Cerebellar nuclear complex (tissue), 1 donor: ENCODE results near the gene GFER.
"Not testable (repeated sequence)": the region's sequence is repeated elsewhere in the genome, so short reads cannot be mapped to it uniquely, and the experiment has no call there.

Experiments
- DNase-seq, 2 experiments: peaks; one replicate each; lab custom pipeline; 2025; lab: John Stamatoyannopoulos, UW

GFER gene

GRCh38 chr16:2005646-2006045 lies 21.7 kb downstream of the GFER start:
- DNase-seq, result peak in 1 of 2 experiments; percentile 18

DNA sequence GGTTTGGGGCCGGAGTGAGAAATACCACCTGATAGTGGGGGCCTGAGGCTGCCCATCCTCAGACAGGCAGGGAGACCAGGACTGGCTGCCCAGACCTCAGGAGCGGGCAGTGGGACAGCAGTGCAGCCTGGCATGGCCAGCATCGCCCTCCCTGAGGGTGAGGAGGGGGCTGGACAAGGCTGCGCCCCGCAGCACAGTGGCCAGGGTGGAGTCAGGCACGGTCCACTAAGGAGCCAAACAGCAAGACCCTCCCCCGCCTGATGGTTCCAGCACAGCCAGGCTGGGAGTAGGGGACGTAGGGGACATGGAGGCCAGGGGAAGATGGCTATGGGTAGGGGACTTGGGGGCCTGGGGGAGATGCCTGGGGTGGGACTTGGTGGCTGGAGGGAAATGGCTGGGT lies 22.3 kb downstream of the GFER start:
- DNase-seq, result no peak

GRCh38 chr16:2007081-2007836 lies 23.3 kb downstream of the GFER start:
- no peak for DNase-seq

- no peak for DNase-seq
Measured at GRCh38 chr16:2008009-2008526, 24.1 kb downstream of the GFER start.

- no peak for DNase-seq
Measured at GRCh38 chr16:2008631-2009163, 24.7 kb downstream of the GFER start.

DNA sequence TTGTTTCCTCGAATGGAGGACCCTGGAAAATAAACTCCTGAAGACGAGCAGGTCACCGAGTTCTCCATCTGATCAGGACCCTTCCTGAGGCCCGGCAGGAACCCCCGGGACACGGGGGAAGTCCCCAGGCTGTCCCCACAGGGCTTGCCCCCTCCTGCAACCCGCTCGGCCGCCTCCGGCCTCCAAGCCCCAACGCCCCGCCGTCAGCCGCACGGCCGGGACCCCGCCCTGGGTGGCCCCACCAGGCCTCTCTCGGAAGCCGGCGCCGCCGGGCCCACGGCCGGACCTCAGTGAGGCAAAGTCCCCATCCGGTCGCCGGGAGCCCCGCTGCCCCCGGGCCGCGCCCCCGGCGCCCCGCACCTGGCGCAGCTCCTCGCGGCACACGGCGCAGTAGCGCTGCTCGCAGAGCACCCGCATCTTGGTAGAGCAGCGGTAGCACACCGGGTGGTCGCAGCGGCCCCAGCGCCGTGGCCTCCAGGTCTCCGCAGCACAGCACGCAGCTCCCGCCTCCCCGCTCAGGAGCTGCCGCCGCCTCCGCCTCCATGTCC lies 25.2 kb downstream of the GFER start:
- DNase-seq, result no peak

DNA sequence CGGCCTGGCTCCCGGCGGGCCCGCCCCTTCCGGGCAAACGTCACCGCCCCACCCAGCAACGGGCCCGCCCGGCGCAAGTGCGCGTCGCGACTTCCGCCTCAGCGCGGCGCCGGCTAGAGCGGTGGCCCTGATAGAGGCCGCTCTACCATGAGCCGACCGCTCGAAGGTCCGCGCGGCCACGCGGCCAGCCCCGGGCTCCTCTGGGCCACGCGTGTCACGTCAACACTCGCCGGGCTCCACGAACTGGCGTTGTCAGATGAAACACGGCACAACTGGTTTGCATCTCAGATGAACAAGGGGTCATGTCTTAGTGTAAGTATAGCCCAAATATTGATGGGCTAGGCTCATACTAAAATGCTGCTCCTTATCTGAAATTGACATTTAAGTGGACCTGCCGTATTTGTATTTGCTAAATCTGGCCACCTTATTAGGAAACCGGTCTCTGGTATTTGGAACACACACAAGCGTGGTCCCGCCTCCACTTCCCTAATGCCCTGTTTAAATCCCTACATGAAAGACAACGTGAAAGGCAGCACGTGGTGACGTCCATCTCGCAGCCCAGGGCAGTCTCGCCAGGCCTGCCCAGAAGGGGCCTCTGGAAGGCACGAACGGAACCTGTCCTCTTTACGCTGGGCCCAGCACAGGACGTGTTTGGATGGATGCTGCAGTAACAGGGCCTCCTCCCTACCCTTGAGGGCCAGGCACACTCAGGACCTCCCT lies 26.0 kb downstream of the GFER start, which contains the start of gene ZNF598:
ZNF598 (minus strand) TSS at position 31 of the 720 bp plus-strand sequence.
- no peak for DNase-seq

- not testable (repeated sequence) for DNase-seq
Measured at GRCh38 chr16:2011726-2012125, 27.7 kb downstream of the GFER start.

DNA sequence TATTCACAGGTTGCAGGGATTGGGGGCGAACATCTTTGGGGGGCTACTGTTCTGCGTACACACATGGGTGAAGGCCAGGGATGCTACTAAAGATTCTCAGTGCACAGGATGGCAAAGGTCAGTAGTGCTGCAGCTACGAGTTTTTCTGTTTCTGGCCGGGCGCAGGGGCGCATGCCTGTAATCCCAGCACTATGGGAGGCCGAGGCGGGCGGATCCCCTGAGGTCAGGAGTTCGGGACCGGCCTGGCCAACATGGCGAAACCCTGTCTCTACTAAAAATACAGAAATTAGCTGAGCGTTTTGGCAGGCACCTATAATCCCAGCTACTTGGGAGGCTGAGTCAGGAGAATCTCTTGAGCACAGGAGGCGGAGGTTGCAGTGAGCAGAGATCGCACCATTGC lies 29.5 kb downstream of the GFER start:
- no peak for DNase-seq

GRCh38 chr16:2015117-2015946 lies 31.3 kb downstream of the GFER start:
- no peak for DNase-seq

DNA sequence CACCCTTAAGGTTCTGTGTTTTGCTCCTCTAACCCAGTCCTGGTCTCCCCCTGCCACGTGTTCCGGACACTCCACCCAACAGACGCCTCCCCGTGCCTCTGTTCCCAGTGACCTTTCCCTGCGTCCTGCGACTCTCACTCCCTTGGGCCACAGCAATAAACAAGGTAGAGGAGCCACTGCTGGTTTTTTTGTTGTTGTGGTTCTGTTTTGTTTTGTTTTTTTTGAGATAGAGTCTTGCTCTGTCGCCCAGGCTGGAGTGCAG lies 31.9 kb downstream of the GFER start:
- no peak for DNase-seq

- DNase-seq, result no peak
Measured at GRCh38 chr16:2016407-2016922, 32.5 kb downstream of the GFER start.

DNA sequence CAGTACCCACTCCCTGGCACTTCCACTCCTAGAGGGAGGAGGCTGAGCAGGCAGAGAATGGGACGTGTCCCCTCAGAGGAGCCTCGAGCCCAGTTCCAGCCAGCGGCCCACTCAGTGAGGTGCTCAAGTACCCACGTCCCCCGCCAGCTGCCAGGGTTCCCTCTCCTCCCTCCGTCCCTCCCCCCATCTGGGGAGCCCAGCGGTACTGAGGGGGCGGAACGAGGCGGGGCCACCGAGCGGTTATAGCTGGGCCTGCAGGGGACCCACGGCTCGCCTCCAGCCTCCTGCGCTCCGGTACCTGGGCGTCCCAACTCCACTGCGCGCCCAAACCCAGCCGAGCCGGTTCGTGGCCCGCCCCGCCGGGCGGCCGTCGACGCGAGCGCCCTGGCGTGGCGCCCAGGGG lies 35.5 kb downstream of the GFER start, which contains the start of gene NPW:
NPW (plus strand) TSS at position 268 of the 403 bp plus-strand sequence.
- DNase-seq, result no peak

GRCh38 chr16:2019921-2020831 lies 36.2 kb downstream of the GFER start:
- no peak for DNase-seq

- DNase-seq, result no peak
Measured at GRCh38 chr16:2022723-2023091, 38.7 kb downstream of the GFER start.

DNA sequence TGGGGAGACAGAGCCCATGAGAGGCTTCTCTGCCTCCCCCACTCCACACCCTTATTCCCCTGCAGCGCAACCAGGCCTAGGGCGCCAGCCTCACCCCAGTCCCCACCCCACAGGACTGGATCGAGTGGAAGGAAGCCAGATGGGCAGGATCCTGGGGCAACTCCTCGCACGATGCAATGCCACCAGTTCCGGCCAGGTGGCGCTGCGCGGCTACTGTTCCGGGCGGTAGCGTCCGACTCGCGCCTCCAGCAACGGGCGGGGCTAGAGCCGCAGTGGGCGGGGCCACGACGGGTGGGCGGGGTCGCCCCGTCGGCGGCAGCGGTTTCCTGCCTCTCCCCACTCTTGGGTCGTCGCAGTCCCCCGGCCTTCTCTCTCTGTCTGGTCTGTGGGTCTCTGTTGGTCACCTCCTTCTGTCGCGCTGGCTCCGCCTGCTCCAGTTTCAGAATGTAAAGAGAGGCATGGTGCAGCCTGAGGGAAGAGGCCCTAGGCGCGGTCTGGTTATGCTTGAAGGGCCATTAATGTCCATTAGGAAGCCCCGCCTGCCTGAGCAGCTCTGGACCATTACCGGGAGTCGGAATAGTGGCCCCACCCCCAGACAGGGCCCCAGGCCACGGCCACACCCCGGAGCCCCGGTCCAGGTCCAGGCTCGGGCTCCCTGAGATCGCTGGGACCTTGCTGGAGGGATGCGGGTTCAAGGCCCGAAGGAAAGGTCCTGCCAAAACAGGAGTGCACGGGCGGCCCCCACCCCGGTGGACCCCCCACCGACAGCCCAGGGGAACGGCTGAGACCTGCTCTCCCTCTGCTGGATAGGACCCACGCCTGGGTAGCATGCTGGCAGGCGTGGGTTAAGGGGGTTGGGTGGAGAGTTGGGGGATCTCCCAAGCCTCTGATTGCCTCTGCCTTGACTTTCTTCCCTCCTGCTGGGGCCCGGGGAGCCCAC lies 39.4 kb downstream of the GFER start:
- peak in 1 of 2 experiments; percentile 74 for DNase-seq

DNA sequence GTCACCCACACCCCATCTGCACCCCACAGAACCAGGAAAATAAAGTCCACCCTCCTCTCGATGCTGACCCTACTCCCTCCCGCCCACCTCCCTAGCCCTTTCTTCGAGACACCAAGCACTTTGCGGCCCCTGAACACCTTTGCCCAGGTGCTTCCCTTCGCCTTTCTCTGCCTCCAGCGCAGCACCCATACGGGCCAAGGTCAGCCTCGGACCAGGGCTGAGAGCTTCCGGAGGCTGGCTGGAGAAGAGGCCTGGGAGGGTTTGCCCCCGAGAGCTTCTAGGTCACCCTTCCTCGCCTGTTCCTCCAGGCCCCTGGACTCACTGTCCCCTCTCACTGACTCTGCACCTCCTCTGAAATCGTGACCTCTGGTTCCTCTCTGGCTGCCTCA lies 40.0 kb downstream of the GFER start:
- no peak for DNase-seq

DNA sequence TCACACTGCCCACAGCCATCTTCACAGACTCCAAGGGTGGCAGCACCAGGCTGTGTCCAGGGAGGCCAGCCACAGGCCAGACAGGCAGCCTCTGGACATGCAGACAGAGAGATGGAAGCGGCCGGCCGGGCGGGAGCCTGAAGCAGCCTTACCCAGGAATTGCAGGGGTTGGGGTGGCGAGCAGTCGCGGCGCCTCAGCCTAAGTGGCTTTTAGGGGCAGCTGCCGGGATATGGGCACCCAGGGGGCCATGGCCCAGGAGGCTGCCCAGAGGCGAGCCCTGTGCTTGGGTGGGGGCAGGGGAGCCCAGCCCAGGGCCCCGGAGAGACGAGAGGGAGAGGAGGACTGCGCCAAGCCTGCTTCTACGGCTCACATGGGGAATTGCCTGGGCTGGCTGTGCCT lies 41.3 kb downstream of the GFER start:
- no peak for DNase-seq

GRCh38 chr16:2025878-2026460 lies 42.0 kb downstream of the GFER start:
- no peak for DNase-seq
